Activated CD4-positive, CD25-positive, alpha-beta regulatory T cell treated with anti-CD3 and anti-CD28 coated beads, Interleukin-2, amount 50 U/mL, for 24 hours (primary cell): Measurements from ENCODE around the gene RRP1B.
"Not testable (repeated sequence)": the region's sequence is repeated elsewhere in the genome, so short reads cannot be mapped to it uniquely, and the experiment has no call there.

Source experiments
- ATAC-seq, 2 donors: fragments of 150-1000 bp; cut with Tn5 transposase; one replicate each; pipeline ENCODE4 v1.10.0; 2021; ENCODE audit warnings: mild to moderate bottlenecking in 1 of 2, moderate library complexity in 1 of 2

Gene RRP1B

GRCh38 chr21:43675871-43676270, 16.5 kb downstream of the RRP1B start:
- ATAC-seq = no peak

GRCh38 chr21:43676391-43676790, 17.0 kb downstream of the RRP1B start:
- no peak for ATAC-seq

GRCh38 chr21:43679951-43680350, 20.6 kb downstream of the RRP1B start:
- ATAC-seq = no peak

- ATAC-seq = not testable (repeated sequence)
Observed at GRCh38 chr21:43680421-43680820, 21.1 kb downstream of the RRP1B start.

GRCh38 chr21:43681650-43682049, 22.3 kb downstream of the RRP1B start:
- no peak for ATAC-seq

GRCh38 chr21:43684424-43684823, 25.1 kb downstream of the RRP1B start:
- ATAC-seq = no peak

- no peak for ATAC-seq
Observed at GRCh38 chr21:43686811-43687565, 27.6 kb downstream of the RRP1B start.

- ATAC-seq = no peak
Observed at GRCh38 chr21:43687566-43688399, 28.4 kb downstream of the RRP1B start.

GRCh38 chr21:43688906-43689305, 29.5 kb downstream of the RRP1B start:
- ATAC-seq = no peak

GRCh38 chr21:43689556-43690337, 30.4 kb downstream of the RRP1B start:
- no peak for ATAC-seq

GRCh38 chr21:43690346-43690745, 31.0 kb downstream of the RRP1B start:
- no peak for ATAC-seq

GRCh38 chr21:43691086-43691795, 31.9 kb downstream of the RRP1B start:
- no peak for ATAC-seq

GRCh38 chr21:43691801-43692200, 32.4 kb downstream of the RRP1B start:
- ATAC-seq = no peak

GRCh38 chr21:43692949-43693348, 33.6 kb downstream of the RRP1B start:
- ATAC-seq = no peak

GRCh38 chr21:43693981-43694380, 34.6 kb downstream of the RRP1B start:
- ATAC-seq = no peak

GRCh38 chr21:43694437-43695079, 35.2 kb downstream of the RRP1B start:
- ATAC-seq = no peak

GRCh38 chr21:43696214-43696613, 36.9 kb downstream of the RRP1B start:
- ATAC-seq = no peak

GRCh38 chr21:43697758-43698643, 38.6 kb downstream of the RRP1B start:
- ATAC-seq = no peak

- ATAC-seq = not testable (repeated sequence)
Observed at GRCh38 chr21:43699492-43699777, 40.1 kb downstream of the RRP1B start.

- no peak for ATAC-seq
Observed at GRCh38 chr21:43699933-43700599, 40.7 kb downstream of the RRP1B start.
